GOT3 (cell line): Measurements from ENCODE around the gene BNC1.

ENCODE experiments used
- DNase-seq: peaks from one replicate; lab custom pipeline; 2025; ENCODE audit warnings: mixed read lengths; lab: John Stamatoyannopoulos, UW

Gene BNC1

GRCh38 chr15:83284559-83285283, at the start of gene BNC1:
Gene BNC1, minus strand, starts transcription at chr15:83284664. Its CDS starts 36 bp downstream, at chr15:83284628.
- DNase-seq, result no peak

DNA sequence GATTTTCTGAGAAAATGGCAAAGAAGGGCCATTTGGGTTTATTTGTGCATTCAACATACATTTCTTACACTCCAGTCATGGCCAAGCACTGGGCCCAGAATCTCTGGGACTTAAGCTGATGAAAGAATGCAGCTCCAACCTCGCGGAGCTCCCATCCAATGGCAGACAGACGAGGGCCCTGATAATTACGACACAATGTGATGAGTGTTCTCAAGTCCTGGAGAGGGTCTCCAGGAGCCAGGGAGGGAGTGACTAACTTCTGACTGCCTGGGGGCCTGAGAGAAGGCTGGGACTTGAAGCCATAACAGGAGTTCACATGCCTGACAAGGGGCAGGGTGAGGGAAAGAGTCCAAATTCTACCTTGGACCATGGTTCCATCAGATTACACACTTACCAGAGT, 42.6 kb upstream of the BNC1 start:
- DNase-seq, result no peak

- no peak for DNase-seq
Measured at GRCh38 chr15:83324799-83325198, 40.3 kb upstream of the BNC1 start.

- DNase-seq, result no peak
Measured at GRCh38 chr15:83323296-83323711, 38.8 kb upstream of the BNC1 start.

DNA sequence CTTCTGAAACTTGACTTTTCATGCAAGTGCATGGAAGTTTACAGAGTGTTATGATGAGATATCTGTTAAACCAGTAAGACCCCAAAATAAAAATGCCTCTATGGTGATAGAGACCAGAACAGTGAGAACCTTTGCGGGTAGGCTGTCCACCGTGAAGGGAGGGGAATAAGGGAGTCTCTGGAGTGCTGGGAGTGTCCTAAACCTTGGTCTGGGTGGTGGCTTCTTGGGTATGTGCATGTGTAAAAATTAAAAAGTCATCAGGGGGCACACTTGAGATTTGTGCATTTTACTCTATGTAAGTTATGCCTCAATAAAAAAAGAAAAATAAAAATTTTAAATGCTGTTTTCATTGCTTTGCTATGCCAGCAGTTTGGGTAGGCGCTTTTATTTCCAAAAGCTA, 38.2 kb upstream of the BNC1 start:
- DNase-seq, result no peak

DNA sequence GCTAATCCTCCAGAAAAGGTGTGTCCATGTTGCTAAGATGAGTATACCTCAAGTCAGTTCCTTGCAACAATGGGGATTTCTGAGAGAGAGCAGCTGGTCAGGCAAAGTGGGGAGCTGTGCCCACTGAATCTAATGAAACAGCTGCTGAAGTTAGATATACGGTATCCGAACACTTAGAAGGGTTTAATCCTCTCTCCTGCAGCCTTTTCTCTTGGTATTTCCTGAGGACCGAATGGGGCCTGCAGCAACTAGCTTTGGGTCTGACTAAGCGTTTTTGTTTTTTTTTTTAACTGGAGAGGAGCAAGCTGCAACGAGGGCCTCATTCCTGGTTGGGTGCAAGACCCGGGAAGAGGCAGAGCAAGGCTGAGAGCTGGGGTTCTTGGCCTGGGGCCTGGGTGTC, 37.6 kb upstream of the BNC1 start:
- DNase-seq, result no peak

DNA sequence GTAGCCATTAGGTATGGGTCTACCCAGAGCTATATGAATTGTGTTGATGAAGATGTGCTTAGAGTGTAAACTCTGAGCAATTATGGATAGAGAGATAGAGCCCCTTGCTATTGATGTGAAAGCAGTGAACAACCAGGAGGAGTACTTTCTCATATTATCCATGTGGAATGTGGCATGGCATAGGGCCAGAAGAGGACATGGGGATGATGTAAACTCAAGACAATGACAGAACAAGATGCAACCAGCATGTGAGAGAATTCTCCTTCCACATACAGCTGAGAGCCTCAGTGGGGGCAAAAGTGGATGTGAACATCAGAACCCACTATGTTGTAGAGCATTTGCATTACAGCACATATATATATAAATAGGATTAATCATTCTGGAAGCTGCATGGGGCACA, 36.4 kb upstream of the BNC1 start:
- no peak for DNase-seq

DNA sequence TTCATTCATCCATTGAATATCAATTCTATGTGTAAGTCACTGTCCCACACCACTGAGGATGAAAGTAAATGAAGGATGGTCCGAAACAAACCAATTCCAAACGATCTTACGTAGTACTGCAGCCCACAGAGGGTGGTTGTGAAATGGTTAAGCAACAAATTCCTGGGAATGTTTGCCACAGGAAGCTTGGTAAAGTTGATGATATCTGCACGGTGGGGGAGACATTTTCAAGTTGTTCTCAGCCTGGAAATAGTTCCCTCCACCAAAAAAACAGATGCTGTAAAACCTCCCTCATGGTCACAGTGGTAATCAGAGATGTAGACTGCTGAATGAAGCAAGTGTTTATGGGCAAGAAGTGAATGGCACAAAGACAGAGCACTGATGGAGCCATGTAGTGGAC, 35.9 kb upstream of the BNC1 start:
- DNase-seq, result no peak

DNA sequence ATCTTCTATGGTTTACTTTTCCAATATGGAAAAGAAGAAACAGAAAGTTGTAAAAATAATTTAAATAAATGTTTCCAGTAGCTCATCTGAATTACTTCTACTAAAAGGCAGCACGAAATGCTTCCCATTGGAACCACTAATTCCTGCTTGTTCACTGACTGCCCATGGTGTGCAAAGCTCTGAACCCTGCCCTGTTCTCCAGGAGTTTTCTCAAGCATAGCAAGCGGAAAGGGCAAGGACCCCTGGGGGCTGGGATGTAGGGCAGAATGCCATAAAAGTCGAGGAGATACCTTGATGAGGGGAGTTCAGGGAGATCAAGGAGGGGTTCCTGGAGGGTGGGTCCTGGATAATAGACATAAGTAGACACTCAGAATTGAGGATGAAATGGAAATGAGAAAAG, 35.3 kb upstream of the BNC1 start:
- DNase-seq, result no peak

DNA sequence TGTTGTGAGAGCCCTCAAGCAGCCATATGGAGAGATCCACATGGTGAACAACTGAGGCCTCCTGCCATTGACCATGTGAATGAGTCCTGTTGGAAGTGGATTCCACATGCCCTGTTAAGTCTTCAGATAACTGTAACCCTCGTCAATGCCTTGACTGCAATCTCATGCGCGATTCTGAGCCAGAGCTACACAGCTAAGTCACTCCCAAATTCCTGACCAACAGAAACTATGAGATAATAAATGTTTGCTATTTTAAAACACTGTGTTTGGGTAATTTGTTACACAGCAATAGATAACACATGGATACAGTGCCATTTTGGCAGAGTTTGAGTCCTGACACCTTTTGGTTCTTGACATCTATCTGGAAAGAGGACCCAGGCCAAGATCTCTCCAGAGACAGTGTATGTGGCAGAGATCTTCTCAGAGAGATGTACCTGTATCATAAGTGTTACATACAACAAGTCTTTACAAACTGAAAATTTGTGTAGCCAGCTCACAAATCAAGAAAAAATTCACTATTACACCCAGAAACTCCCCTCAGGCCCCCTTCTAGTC, 34.5 kb upstream of the BNC1 start:
- DNase-seq, result no peak

DNA sequence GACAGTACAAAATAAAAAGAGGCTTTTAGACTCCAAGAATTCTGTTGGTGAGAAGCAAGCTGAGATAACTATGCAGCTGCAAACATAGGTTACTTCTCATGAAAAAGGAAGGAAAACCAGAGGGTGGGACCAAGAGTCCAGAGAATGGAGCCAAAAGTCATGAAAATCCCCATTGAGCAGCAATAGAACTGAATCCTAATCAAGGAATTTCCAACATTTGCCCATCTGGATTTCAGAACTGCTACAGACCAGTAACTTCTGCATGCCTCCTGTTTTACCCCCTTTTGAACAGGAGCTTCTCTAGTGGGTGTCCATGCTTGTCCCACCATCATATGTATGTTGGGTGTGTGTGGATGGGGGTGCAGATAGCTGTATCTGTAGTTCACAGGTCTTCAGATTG, 33.6 kb upstream of the BNC1 start:
- no peak for DNase-seq

GRCh38 chr15:83312071-83312470, 27.6 kb upstream of the BNC1 start:
- DNase-seq, result no peak

- DNase-seq, result no peak
Measured at GRCh38 chr15:83310521-83311456, 26.3 kb upstream of the BNC1 start.

DNA sequence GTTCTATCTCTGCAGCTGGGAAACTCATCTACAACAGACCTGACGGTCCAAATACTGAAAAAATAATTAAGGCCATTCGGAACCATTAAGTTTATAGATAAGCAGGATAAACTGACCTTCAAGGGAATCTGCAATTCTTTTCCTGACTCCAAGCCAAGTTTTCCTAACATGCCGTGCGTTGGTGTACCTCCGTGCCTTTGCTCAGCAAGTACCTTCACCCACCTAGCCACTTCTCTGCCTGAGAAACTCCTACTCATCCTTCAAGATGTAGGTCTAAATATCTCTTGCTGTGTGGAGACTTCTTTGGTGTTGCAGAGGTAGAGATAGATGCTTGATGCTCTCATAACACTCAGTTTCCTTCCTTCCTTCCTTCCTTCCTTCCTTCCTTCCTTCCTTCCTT, 24.2 kb upstream of the BNC1 start:
- DNase-seq, result no peak

GRCh38 chr15:83306561-83306960, 22.1 kb upstream of the BNC1 start:
- no peak for DNase-seq

DNA sequence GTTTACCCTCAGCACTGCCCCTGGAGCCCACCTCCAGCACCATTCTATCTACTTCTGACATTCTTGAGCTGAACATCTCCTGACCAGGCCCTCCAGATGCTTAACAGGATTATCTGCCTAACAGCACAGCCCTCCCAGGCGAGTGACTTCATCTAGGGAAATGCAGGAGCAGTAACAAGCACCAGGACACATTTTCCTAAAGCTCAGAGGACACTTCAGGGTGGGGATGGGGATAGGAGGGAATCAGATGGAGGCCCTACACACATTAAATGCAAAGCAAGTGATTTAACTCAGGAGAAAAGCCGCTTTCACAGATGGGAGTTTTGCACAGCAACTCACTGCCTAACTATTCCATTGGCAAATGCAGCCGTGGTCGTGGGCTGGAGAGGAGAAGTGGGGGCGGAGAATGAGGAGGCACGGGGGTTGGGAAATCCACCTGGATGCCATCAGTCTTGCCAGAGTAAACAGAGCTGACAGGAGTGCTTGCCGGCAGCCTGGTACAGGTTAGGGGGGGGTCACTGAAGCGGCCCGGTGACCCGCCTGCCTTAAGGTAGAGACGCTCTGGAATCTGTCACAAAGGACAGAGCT, 21.3 kb upstream of the BNC1 start:
- no peak for DNase-seq

GRCh38 chr15:83304861-83305703, 20.6 kb upstream of the BNC1 start:
- no peak for DNase-seq

DNA sequence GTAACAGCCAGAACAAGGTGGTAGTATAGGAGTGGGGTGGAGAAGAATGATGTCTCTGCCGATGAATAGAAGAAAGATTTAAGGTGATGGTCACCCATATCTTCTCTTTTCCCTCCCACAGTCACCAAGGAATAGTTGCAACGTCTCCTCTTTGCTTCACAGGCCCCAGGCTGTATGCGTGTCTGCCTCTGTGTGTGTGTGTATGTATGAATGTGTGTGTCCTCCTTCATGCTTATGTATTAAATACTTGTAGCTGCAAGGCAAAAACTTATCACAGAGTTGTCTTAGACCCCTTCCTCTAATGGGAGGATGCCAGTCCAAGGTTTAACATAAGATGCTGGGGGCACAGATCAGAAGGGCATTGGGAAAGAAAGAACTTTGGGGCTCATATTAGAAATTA, 19.1 kb upstream of the BNC1 start:
- no peak for DNase-seq

GRCh38 chr15:83300826-83301225, 16.4 kb upstream of the BNC1 start:
- DNase-seq, result no peak

DNA sequence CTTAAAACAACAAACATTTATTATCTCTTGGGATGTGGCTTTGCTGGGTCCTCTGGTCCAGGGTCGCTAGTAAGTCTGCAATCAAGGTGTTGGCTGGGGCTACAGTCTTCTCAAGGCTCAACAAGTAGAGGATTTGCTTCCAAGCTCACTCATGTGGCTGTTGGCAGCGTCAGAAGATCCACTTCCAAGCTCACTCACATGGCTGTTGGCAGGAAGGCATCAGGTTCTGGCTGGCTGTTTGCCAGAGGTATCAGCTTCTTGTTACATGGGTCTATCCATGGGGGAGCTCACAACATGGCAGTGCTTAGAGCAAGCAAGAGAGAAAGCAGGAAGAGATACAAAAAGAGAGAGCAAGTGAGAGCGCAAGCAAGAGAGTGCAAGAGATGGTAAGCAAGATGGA, 15.0 kb upstream of the BNC1 start:
- DNase-seq, result no peak

- DNase-seq, result no peak
Measured at GRCh38 chr15:83295417-83295816, 11.0 kb upstream of the BNC1 start.

- DNase-seq, result no peak
Measured at GRCh38 chr15:83293201-83293600, 8.7 kb upstream of the BNC1 start.
